ENCODE data around the gene DSC3.

DSC3 gene

DNA sequence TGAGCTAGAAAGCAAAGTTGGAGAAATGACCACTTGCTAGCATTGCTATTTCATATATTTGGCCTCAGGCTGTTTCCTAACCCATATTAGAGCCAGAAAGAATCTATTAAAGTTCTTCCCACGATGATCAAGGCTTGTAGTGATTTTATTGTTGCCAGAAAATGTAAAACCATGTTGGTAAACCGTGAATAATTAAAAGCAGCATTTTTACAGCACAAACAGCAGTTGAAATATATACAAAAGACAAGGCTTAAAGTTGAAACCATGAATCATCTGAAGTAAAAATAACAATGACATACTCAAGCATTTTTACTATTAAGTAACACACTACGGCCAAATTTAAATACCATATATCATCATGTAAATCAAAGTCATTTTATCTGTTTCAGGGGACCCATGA, 27.7 kb upstream of the DSC3 start:
- TF ChIP-seq L3MBTL2 (conservative IDR thresholded peaks at IDR 0.05), result no peak
- TF ChIP-seq, protein P1, sequence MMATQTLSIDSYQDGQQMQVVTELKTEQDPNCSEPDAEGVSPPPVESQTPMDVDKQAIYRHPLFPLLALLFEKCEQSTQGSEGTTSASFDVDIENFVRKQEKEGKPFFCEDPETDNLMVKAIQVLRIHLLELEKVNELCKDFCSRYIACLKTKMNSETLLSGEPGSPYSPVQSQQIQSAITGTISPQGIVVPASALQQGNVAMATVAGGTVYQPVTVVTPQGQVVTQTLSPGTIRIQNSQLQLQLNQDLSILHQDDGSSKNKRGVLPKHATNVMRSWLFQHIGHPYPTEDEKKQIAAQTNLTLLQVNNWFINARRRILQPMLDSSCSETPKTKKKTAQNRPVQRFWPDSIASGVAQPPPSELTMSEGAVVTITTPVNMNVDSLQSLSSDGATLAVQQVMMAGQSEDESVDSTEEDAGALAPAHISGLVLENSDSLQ (IDR thresholded peaks at IDR 0.05), result peak; percentile 39; the same call in 1 of the 2 replicates
- CTCF ChIA-PET, result no interaction called here
- POLR2A ChIA-PET, result interaction anchor here (1.2 kb wide), 1 partner anchor 28 kb away, joined by 3 read pairs; no protein-coding TSS in a partner anchor

DNA sequence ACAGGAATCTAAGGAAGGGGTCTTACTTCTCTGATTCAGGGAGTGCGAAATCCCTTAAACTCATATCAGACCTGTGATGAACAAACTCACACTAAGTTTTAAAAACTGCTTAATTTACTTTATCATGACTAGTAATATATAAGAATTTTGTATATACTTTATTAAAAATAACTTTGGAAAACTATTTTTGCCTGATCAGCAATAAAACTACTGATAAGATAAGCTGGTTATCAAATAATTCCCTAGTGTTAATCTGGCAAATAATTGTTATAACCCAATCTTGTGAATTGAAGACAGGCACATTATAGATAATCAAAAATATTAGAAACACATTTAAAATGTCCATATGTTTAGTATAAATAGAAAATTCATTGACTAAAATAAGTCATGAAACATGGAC, 23.7 kb upstream of the DSC3 start:
- POLR2A ChIA-PET, result no interaction called here
- CTCF ChIA-PET, result interaction anchor here (0.8 kb wide), 1 partner anchor 8 kb away, joined by 3 read pairs; no protein-coding TSS in a partner anchor

More for the DNA sequence above, 27.7 kb upstream of the DSC3 start:
- no peak for DNase-seq (ENCODE audit: extremely low spot score)

DNA sequence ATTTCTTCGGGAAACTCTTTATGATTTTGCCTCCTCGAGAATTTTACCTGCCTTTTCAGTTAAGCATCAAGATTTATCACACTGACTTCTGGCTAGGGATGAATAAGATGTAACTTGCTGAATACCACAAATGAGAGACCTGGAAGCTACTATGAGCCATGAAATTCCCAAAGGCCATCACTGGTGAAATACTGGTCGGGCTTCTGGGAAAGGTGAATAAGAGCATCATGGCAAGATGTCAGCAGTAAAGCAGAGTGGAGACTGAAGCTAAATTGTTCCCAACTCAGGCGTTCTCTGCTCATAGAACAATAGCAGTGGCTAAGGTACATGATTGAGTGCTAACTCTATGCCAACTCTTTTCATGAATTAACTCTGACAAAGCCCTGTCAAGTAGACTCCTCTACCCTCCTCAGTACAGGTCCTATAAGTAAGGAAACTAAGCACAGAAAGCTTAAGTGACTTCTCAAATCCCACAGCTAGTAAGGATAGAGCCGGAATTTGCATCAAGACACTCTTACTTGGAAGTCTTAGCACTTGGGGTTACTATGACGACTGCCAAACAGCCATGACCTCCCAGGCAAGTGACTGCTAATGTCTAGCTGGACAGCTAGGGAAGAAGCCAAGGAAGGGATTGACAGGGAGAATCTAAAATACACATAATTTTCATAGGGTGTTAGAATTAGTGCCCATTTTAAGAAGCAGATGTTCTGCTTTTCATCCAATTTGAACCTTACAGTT, 22.7 kb upstream of the DSC3 start:
- CTCF ChIA-PET, result no interaction called here
- DNase-seq (ENCODE audit: extremely low spot score), result no peak

More for the DNA sequence above, 23.7 kb upstream of the DSC3 start:
- no peak for DNase-seq (ENCODE audit: extremely low spot score)
- no peak for TF ChIP-seq ZNF384 (IDR thresholded peaks at IDR 0.05)
- no peak for TF ChIP-seq SUZ12 (IDR thresholded peaks at IDR 0.05)

DNA sequence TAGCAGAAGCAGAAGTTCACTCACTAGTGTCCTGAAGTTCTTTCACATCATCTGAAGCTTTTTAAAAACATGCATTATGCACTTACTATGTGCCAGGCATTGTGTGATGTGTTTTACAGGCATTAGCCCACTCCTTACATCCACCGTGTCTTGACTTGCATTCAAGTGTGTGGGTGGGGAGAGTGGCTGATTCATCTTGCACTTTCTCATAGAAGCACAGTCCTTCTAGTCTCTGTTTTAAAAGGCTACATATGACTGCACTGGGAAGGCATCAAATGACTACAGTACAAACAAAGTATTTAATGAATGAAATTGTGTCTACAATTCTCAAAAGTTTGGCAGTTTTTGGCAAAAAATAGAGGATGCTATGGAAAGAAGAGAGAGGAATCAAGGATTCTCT, 21.6 kb upstream of the DSC3 start:
- CTCF ChIA-PET, result no interaction called here
- POLR2A ChIA-PET, result interaction anchor here (1.0 kb wide), 1 partner anchor 21 kb away, joined by 3 read pairs; no protein-coding TSS in a partner anchor
- no peak for DNase-seq (ENCODE audit: extremely low spot score)
- TF ChIP-seq HDGF (IDR thresholded peaks at IDR 0.05; ENCODE audit: borderline replicate concordance) (no peak), CTBP1 (IDR thresholded peaks at IDR 0.05; ENCODE audit: borderline replicate concordance) (no peak), ZNF384 (IDR thresholded peaks at IDR 0.05) (no peak), L3MBTL2 (conservative IDR thresholded peaks at IDR 0.05) (no peak), SUZ12 (IDR thresholded peaks at IDR 0.05) (no peak), BHLHE40 (IDR thresholded peaks at IDR 0.05; ENCODE audit: borderline replicate concordance) (no peak), FOXM1 (IDR thresholded peaks at IDR 0.05; ENCODE audit: borderline replicate concordance) (no peak), LEF1 (IDR thresholded peaks at IDR 0.05; ENCODE audit: borderline replicate concordance) (no peak), TARDBP (IDR thresholded peaks at IDR 0.05) (no peak), NFRKB (IDR thresholded peaks at IDR 0.05) (no peak), FOXA1 (IDR thresholded peaks at IDR 0.05) (no peak), ARNT (IDR thresholded peaks at IDR 0.05) (no peak), ELF4 (IDR thresholded peaks at IDR 0.05) (no peak), SP1 (IDR thresholded peaks at IDR 0.05) (no peak), FOXK2 (IDR thresholded peaks at IDR 0.05) (no peak)
- TF ChIP-seq, protein P1 (IDR thresholded peaks at IDR 0.05), result no peak

More for the DNA sequence above, 22.7 kb upstream of the DSC3 start:
- TF ChIP-seq, protein P1 (IDR thresholded peaks at IDR 0.05), result no peak
- TF ChIP-seq ELF4 (IDR thresholded peaks at IDR 0.05) (no peak), TARDBP (IDR thresholded peaks at IDR 0.05) (no peak), SUZ12 (IDR thresholded peaks at IDR 0.05) (no peak), CTBP1 (IDR thresholded peaks at IDR 0.05; ENCODE audit: borderline replicate concordance) (no peak), ZNF384 (IDR thresholded peaks at IDR 0.05) (no peak), FOXM1 (IDR thresholded peaks at IDR 0.05; ENCODE audit: borderline replicate concordance) (no peak)
- POLR2A ChIA-PET, result interaction anchor here (1.2 to 1.3 kb wide), 2 partner anchors 9 to 24 kb away, joined by 3 read pairs; no protein-coding TSS in a partner anchor

DNA sequence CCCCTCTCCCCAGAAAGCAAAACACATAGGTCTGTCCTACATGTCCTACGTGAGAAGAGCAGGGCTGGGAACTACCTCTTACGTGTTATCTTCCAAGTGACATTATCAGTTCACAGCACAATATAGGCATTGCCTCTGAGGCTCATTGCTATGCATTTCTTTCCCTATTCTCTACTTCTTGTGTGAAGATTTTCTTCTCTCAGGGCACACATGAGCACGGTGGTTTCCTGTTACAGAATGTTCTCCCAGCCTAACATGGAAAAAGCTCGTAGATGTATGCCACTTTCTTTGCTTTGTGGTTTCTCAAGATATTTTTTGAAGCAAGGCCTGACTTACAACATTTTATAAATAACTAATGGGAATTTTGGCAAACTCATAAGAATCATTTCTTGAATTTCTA, 19.4 kb upstream of the DSC3 start:
- TF ChIP-seq FOXM1 (IDR thresholded peaks at IDR 0.05; ENCODE audit: borderline replicate concordance), result no peak
- TF ChIP-seq, protein P1 (IDR thresholded peaks at IDR 0.05), result no peak
- TF ChIP-seq SUZ12 (IDR thresholded peaks at IDR 0.05), result no peak
- CTCF ChIA-PET, result no interaction called here
- no peak for DNase-seq (ENCODE audit: extremely low spot score)
- POLR2A ChIA-PET, result interaction anchor here (2.4 kb wide), 1 partner anchor 20 kb away, joined by 9 read pairs; the partner anchor contains the start of gene DSC3

DNA sequence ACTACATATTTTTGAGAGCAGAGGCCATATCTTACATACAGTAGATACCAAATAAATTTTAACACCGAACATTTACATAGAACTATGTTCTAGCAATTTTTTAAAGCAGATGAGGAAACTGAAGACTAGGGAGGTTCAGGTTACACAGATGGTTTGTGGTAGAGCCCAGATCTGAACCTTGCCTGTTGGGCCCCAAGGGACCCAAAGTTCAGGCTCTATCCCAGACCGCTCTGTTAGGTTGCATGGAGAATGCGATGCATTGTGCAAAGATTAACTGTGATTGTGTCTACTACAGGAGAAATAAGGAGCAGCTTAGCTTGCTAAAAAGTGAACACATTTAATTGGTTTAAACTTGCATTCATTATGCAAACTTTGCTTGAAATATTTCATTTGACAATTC, 16.4 kb upstream of the DSC3 start:
- POLR2A ChIA-PET, result interaction anchor here (1.4 kb wide), 1 partner anchor 16 kb away, joined by 4 read pairs; the partner anchor contains the start of gene DSC3
- DNase-seq (ENCODE audit: extremely low spot score), result no peak
- CTCF ChIA-PET, result no interaction called here
- no peak for TF ChIP-seq FOXA1 (IDR thresholded peaks at IDR 0.05)
- no peak for TF ChIP-seq FOXK2 (IDR thresholded peaks at IDR 0.05)
- TF ChIP-seq, protein P1 (IDR thresholded peaks at IDR 0.05), result no peak
- TF ChIP-seq NFRKB (IDR thresholded peaks at IDR 0.05), result no peak
- no peak for TF ChIP-seq ELF4 (IDR thresholded peaks at IDR 0.05)
- TF ChIP-seq HDGF (IDR thresholded peaks at IDR 0.05; ENCODE audit: borderline replicate concordance), result no peak
- TF ChIP-seq L3MBTL2 (conservative IDR thresholded peaks at IDR 0.05), result no peak
- no peak for TF ChIP-seq ZNF384 (IDR thresholded peaks at IDR 0.05)
- TF ChIP-seq SP1 (IDR thresholded peaks at IDR 0.05), result no peak
